Esophagus (tissue), 2 donors: ENCODE measurements around the gene FADS6. TPM values are rescaled to one million over a fixed set of nuclear protein-coding genes. Genes with fewer than 3 reads are reported as not detected.

Experiments used
- H3K27ac ChIP-seq, 2 donors: one replicate each; pipeline ENCODE4 v1.5.1; 2013; ENCODE audit warnings: low read depth in 2 of 2, mild to moderate bottlenecking in 2 of 2, inconsistent platforms in 1 of 2, low read length in 1 of 2, moderate library complexity in 1 of 2
- H3K27me3 ChIP-seq, 2 donors: one replicate each; pipeline ENCODE4 v1.6.1; 2013; ENCODE audit warnings: low read length in 2 of 2, control low read depth in 1 of 2, mild to moderate bottlenecking in 1 of 2; ENCODE audit not compliant: insufficient read depth in 2 of 2, control insufficient read depth in 1 of 2
- H3K36me3 ChIP-seq, 2 donors: one replicate each; pipeline ENCODE4 v1.6.1; 2013; ENCODE audit warnings: low read length in 1 of 2; ENCODE audit not compliant: control insufficient read depth in 2 of 2, insufficient read depth in 2 of 2
- H3K4me1 ChIP-seq, 2 donors: one replicate each; pipeline ENCODE4 v1.6.1; 2013; ENCODE audit warnings: low read length in 1 of 2; ENCODE audit not compliant: control insufficient read depth in 2 of 2, insufficient read depth in 2 of 2
- H3K4me3 ChIP-seq, 2 donors: one replicate each; pipeline ENCODE4 v1.5.1; 2013; ENCODE audit warnings: low read length in 2 of 2, mild to moderate bottlenecking in 2 of 2, low read depth in 1 of 2, moderate library complexity in 1 of 2
- H3K9me3 ChIP-seq, 2 donors: one replicate each; pipeline ENCODE4 v1.6.1; 2013; ENCODE audit warnings: mild to moderate bottlenecking in 2 of 2, low read depth in 1 of 2, low read length in 1 of 2, moderate library complexity in 1 of 2; ENCODE audit not compliant: control insufficient read depth in 2 of 2, insufficient read depth in 1 of 2
- WGBS, 2 donors: extraction: QIAGEN DNeasy Blood & Tissue Kit; methylation state at CpG; one replicate each; pipeline ENCODE4 v1.1.7; 2013; 5-methylcytosine and 5-hydroxymethylcytosine counted together
- polyA plus RNA-seq, 2 donors: library from polyadenylated mRNA; stranded (reverse); fragments of 200-250 nt; gene quantifications; one replicate each; pipeline ENCODE4 v1.2.3, GENCODE V29; 2013
- donor health status: healthy with polysubstance abuse.
- donor health status: Bipolar disorder and iron deficiency.

The FADS6 gene
- polyA plus RNA-seq, 2 donors = 1.8 to 2.6 TPM

DNA sequence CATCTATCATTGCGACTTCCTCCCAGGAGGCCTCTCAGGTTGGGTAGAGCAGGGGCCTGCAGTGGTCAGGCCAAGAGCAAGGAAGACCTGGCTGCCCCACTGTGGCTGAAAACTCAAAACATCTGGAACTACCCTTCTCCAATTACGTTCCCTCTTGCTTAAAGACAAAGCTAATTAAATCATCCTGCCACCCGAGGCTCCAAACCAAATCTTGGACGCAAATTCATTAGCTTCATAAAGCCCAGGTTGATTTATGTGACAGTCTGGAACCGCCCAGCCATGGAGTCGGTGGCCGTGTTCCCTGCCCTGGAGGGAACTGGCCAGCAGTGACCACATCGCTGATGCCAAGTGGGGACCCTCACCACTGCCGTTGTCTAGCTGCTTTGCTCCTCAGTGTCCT lies 55.2 kb downstream of the FADS6 start:
- H3K27ac ChIP-seq = no peak overlapping the region
- 82% methylated on average over 9 of the region's 9 CpGs for WGBS, 2 donors
- H3K36me3 ChIP-seq = peaks cover 4 to 28% of the 10 kb centered on the region in 2 donors
- H3K4me3 ChIP-seq = no peak overlapping the region
- H3K4me1 ChIP-seq = peaks cover 3 to 14% of the 10 kb centered on the region in 2 donors
- no peaks in the 10 kb centered on the region for H3K9me3 ChIP-seq
- H3K27me3 ChIP-seq = no peaks in the 10 kb centered on the region

DNA sequence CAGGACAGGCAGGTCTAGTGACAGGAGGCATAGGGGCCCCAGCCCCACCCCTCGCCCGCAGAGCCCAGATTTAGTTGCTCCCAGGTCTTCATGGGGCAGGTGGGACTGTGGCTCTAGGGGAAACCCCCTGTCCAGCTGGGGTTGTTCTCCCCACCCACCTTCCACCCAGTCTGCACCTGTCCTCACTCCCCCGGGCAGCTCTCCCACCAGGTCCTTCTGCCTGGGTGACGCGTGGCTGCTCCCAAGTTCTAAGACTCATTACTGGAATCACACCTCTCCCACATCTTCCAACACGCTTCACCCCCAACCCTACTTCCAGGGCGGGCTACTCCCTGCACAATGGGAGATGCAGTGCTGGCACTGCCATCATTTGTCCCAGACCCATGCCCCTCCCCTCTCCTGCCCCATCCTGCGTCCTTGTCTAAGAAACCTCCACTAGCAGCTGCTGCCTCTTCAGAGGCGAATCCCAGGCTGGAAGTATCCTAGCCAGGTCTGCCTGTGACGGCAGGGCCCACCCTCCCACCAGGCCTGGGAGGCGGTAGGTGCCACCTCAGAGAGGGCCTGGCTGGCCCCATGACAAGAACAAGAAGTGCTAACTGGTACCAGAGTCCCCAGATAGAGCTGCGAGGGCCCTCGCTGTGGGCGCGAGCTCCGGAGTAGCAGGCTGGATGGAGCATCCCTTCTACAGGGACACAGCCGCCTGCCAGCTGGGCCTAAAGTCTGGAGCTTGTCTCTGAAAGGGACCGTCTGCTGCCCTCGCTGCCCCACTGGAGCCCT lies 56.6 kb downstream of the FADS6 start:
- Histone ChIP-seq H3K27me3 (no peaks in the 10 kb centered on the region), H3K27ac (no peak overlapping the region)

DNA sequence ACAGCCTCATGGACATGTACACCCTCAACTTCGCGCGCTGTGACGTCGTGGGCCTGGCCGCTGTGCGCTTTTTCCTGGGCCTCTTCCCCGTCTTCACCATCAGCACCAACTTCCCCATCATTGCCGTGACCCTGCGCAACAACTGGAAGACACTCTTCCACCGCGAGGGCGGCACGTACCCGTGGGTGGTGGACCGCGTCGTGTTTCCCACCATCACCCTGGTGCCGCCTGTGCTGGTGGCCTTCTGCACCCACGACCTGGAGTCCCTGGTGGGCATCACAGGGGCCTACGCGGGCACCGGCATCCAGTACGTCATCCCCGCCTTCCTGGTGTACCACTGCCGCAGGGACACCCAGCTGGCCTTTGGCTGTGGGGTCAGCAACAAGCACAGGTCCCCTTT lies 57.2 kb downstream of the FADS6 start:
- Histone ChIP-seq H3K27me3 (no peaks in the 10 kb centered on the region), H3K9me3 (no peaks in the 10 kb centered on the region), H3K4me1 (peaks cover 0 to 3% of the 10 kb centered on the region in 2 donors), H3K36me3 (peaks cover 4 to 28% of the 10 kb centered on the region in 2 donors), H3K4me3 (no peak overlapping the region), H3K27ac (no peak overlapping the region)
- WGBS, 2 donors = 92 to 96% methylated on average over 26 of the region's 26 CpGs

More for the DNA sequence above, 56.6 kb downstream of the FADS6 start:
- Histone ChIP-seq H3K4me1 (peaks cover 0 to 6% of the 10 kb centered on the region in 2 donors), H3K4me3 (no peak overlapping the region), H3K9me3 (no peaks in the 10 kb centered on the region), H3K36me3 (peaks cover 4 to 28% of the 10 kb centered on the region in 2 donors)
- WGBS, 2 donors = 95 to 96% methylated on average over 19 of the region's 19 CpGs

DNA sequence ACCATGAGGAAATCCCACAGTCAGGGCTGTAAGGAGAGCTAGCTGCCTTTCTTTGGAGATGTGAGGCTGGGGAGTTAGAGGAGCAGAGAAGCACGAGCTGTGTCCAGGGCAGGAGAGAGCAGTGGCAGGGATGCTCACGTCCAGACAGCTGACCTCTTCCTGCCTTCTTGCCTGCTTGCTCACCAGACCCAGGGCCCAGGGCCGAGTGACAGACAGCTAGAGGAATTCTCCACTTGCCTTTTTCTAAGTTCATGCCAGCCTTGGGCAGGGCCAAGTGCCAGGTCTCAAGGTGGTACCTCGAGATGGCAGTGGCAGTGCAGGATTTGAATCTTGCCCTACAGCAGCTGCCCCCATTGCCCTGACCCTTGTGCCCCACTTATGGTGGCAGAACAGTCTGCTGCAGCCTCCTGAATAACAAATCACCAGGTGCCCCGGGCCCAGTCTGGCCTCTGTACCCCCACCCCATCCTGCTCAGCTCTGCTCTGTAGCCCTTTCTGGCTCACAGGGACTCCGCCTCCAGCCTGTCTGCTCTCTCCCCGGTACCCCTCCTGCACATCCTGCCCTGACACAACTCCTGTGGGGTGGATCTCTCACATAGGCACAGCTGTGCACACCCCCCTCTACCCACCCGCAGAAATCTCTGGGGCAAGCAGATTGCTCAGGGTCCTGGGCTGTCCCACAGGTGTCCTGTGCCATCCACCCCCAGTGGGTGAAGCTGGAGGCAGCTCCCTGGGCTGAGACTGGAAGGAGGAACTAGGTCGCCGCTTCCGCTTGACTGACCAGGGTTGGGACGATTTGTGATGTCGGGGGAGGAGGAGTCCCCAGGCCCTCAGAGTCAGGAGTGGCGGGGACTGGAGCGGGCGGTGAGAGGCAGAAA lies 59.7 kb downstream of the FADS6 start:
- Histone ChIP-seq H3K4me3 (no peak overlapping the region), H3K4me1 (no peaks in the 10 kb centered on the region), H3K27me3 (no peaks in the 10 kb centered on the region), H3K9me3 (no peaks in the 10 kb centered on the region), H3K27ac (no peak overlapping the region), H3K36me3 (peaks cover 11 to 36% of the 10 kb centered on the region in 2 donors)
- 77 to 78% methylated on average over 16 of the region's 16 CpGs for WGBS, 2 donors

- Histone ChIP-seq H3K27ac (no peak overlapping the region), H3K4me1 (no peaks in the 10 kb centered on the region), H3K9me3 (no peaks in the 10 kb centered on the region), H3K4me3 (no peak overlapping the region), H3K36me3 (peaks cover 11 to 30% of the 10 kb centered on the region in 2 donors), H3K27me3 (no peaks in the 10 kb centered on the region)
- WGBS, 2 donors = 88 to 94% methylated on average over 9 of the region's 9 CpGs
Observed at GRCh38 chr17:74832421-74832820, 61.0 kb downstream of the FADS6 start.

GRCh38 chr17:74831444-74832146 lies 61.8 kb downstream of the FADS6 start:
- Histone ChIP-seq H3K4me3 (no peak overlapping the region), H3K4me1 (no peaks in the 10 kb centered on the region), H3K9me3 (no peaks in the 10 kb centered on the region), H3K27me3 (no peaks in the 10 kb centered on the region), H3K27ac (no peak overlapping the region), H3K36me3 (peaks cover 11 to 25% of the 10 kb centered on the region in 2 donors)
- 61 to 66% methylated on average over 22 of the region's 22 CpGs for WGBS, 2 donors

- Histone ChIP-seq H3K4me3 (no peak overlapping the region), H3K27ac (no peak overlapping the region), H3K9me3 (no peaks in the 10 kb centered on the region), H3K36me3 (peaks cover 8 to 18% of the 10 kb centered on the region in 2 donors), H3K27me3 (no peaks in the 10 kb centered on the region), H3K4me1 (no peaks in the 10 kb centered on the region)
- 86 to 88% methylated on average over 18 to 19 of the region's 19 CpGs for WGBS, 2 donors
Observed at GRCh38 chr17:74830861-74831260, 62.6 kb downstream of the FADS6 start.

- Histone ChIP-seq H3K27me3 (no peaks in the 10 kb centered on the region), H3K4me3 (no peak overlapping the region), H3K9me3 (no peaks in the 10 kb centered on the region), H3K36me3 (peaks cover 8 to 17% of the 10 kb centered on the region in 2 donors), H3K4me1 (peaks cover 0 to 2% of the 10 kb centered on the region in 2 donors), H3K27ac (no peak overlapping the region)
- 91 to 92% methylated on average over 11 of the region's 11 CpGs for WGBS, 2 donors
Observed at GRCh38 chr17:74827800-74828199, 65.6 kb downstream of the FADS6 start.
